Glomerular endothelial cell (primary cell): ENCODE measurements around the gene MAP2K7. TPM values are rescaled to one million over a fixed set of nuclear protein-coding genes. Genes with fewer than 3 reads are reported as not detected.

Experiments used
- DNase-seq: peaks from one replicate; pipeline ENCODE4 v3.0.0-alpha.2; 2011; ENCODE audit warnings: low read depth, low spot score; ENCODE audit errors: extremely low read depth
- total RNA-seq: library from RNA; depleted of rRNA; stranded (reverse); fragments of >200 nt; gene quantifications from 2 replicates; pipeline ENCODE4 v1.2.3, GENCODE V29; 2015

MAP2K7 gene
- total RNA-seq, 1 donor from 2014 or later, result 16.5 TPM

GRCh38 chr19:7918615-7919421, 15.1 kb downstream of the MAP2K7 start:
- DNase-seq, result no peak

DNA sequence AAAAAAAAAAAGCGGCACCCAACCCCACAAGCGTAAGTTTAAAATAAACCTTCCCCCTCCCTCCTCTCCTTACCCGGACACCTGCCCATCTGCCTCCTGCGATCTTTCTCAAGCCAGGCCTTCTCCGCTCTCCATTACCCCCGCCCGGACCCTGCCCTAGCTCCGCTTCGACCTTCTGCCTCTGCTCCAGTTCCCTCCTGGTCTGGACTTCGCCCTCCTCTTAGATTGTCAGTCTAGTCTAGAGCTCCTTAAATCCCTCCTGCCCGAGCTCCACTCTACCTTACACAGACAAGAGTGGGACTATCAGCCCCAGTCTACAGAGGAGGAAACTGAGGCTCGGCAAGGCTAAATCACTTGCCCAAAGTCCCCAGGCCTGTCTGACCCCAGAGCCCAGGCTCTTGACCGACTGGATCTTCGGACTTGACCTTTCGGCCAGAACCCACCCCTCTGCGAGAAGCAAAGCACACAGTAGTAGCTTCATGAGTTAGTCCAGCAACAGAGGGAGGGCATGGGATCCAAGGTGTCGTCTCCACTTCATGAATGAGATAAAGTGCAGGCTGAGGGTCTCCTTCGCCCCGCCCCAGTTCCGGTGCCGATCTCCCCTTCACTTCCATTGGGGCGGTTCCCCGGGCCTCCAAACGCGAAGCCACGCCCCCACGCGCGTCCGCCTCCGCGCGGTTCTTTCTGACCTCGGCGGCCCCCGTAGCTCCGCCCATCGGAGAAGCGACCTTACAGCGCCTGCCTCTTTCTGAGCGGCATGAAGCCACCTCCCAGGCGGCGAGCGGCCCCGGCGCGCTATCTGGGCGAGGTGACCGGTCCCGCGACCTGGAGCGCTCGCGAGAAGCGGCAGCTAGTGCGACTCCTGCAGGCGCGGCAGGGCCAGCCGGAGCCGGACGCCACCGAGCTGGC, 16.2 kb downstream of the MAP2K7 start, which contains the start of gene SNAPC2:
Gene SNAPC2 (plus strand): TSS at position 729 of the 909 bp plus-strand sequence. CDS start 29 bp downstream, at position 758.
- DNase-seq, result no peak

DNA sequence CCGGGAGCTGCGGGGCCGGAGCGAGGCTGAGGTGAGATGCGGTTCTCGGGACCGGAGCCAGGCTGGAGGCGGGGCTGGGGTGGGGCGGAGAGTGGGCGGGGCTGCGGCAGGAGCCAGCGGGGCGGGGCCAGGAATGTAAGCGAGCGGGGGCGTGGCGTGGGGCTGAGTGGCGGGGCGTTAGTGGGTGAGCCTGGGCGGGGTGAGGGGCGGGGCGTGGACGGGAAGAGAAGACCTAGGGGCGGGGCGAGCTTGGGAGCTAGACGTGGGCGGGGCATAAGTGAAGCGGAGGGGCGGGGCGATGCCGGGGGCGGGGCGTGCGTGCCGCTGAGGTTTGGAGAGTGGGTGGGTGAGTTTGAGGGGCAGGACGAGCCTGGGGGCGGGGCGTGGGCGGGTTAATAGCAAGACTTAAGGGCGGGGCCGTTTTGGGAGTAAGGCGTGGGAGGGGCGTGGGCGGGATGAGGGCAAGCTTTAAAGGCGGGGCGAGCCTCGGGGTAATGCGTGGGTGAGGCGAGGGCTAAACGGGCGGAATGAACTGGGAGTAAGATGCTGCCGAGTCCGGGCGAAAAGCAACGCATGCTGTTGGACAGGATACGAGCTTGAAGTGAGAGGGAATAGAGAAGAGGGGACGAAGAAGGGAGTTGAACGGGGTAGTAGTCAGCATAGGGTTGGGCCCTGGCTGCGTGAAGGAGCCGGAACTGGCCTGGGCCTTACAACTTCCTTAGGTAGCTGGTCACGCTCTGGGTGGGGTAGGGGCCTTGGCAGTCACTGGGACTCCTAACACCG, 17.0 kb downstream of the MAP2K7 start:
- no peak for DNase-seq

GRCh38 chr19:7921302-7921966, 17.8 kb downstream of the MAP2K7 start:
- no peak for DNase-seq

- DNase-seq, result no peak
Observed at GRCh38 chr19:7921967-7922835, 18.5 kb downstream of the MAP2K7 start.

DNA sequence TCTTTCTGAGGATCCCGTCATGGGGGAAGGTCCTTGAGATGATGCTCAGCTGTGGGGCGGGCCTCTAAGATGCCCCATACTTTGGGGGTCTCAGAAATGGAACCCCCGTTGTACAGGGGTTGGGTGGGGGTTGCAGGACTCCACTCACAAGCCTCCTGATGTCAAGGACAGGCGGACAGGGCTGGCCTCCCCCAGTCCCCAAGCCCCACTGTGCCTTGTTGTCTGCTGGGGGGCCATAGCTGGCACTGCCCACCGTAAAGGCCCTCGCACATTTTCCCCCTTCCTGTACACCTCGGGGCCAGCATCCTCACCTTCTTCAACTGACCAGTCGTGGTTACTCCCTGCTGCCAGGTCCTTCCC, 19.1 kb downstream of the MAP2K7 start:
- DNase-seq, result no peak

DNA sequence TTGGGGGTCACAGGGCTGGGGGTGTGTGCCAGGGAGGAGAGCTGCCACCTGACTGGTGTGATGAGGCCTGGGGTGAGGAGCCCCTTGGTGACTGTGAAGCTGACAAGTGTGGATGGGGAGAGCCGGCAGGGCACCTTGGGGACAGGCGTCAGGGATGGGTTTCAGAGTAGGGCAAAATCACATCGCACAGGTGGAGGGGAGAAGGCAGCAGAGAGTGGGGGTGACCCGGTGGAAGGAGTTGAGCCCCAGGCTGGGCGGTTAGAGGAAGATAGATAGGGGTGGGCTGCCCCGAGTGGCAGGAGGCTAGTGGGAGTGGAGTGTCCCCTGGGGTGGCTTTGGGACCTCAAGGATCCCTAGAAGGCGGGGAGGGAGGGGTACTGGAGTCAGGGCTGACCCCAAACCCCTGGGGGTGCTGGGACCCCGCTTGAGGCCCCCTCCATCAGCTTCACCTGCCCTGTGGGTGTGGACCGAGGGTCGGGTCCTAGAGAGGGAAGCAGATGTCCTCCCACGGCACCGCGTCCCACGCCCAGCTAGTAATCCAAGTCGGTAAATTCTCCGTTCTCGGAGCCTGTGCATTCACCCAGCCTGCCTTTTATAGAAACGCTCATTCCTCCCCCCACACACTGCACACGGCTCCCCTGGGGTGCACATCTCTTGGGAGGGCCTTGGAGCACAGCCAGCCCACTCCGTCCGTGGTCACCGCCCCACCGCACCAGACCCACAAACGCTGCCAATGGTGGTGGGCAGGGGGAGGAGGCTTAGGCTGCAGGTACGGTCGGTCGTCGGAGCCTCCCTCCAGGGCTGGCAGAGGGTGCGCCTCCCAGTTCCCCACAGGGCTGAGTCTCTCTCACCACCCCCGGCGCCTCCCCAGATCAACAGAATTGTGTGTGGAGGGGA, 19.9 kb downstream of the MAP2K7 start:
- no peak for DNase-seq

DNA sequence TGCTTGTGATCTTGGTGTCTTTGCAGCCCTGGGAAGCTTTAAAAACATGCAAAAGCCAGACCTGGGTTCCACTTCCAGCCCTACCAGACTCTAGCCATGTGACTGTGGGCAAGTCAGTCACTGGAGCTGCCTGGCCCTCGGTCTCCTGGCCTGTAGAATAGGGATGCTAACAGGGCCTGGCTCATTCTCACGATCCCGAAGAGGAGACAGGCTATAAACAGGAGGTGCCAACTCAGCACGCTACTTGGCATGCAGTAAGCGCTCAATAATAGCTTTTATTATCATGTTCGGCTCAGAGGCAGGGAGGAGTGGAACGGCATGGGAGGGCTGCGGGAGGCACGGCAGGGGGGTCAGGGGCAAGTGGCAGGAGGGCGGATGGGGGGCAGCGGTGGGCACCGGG, 20.6 kb downstream of the MAP2K7 start:
- DNase-seq, result no peak

DNA sequence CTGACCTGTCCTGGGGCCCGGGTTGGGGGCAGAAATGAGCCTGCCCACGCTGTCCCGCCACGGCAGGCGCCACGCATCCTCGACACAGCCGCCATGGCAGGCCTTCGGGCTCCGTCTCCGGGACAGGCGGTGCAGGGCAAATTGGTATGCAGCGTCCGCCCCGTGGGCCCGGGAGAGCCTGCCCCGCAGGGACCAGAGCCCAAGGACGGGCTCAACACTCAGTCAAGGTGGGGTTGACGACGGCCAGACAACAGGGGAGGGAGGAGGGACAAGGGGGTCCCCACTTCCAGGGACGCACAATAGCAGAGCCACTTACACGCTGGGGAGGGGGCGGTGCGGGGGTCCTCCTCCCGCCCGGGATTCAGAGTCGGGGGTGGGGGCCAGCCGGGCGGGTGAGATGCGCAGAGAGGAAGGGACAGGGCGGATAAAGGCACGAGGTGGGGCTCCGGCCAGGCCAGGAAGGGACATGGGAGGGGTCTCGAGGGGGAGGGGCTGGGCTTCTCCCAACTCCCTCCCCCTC, 21.0 kb downstream of the MAP2K7 start:
- no peak for DNase-seq

GRCh38 chr19:7925171-7925851, 21.6 kb downstream of the MAP2K7 start:
- no peak for DNase-seq

- DNase-seq, result no peak
Observed at GRCh38 chr19:7926021-7926726, 22.5 kb downstream of the MAP2K7 start, which contains the start of gene CTXN1. Gene CTXN1, minus strand, starts transcription at chr19:7926135. Its CDS starts 597 bp downstream, at chr19:7925538.

DNA sequence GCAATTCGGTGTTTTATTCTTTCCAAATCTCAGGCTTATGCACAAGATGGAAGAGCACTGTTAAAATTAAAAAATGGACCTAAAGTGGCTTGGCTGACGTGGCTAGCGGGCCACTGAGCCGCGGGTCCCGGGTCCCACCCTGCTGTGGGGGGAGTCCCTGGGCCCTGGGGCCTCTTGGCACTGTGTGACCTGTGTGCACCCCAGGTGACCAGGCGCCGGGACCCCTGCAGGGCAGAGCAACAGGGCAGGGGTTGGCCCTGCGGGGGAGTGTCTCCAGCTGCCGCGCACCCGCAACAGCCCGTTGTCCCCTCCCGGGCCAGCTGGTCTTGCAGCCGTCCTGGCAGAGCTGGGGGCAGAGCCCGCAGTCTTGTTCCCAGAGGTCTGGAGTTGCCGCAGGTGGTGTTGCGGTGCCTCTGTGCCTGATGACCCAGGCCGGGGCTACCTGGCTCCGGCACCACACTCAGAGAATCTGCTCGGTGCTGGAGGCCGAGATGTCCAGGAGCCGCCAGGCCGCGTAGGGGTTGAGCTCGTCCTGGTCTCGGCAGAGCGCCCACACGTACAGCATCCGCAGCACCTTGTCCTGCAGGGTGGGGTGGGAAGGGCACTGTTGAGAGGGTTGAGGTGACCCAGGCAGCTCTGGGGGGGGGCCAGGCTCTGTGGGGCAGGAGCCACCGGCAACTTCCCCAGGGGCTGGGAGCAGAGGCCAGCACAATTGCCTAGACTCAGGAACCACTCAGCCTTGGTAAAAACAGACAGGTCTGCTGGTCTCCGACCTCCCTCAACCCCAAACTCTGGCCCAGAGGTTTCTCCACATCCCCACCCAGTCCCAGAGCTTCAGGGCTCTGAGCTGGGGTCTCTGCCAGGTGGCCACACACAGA, 23.3 kb downstream of the MAP2K7 start:
- DNase-seq, result no peak

- no peak for DNase-seq
Observed at GRCh38 chr19:7927605-7928333, 24.1 kb downstream of the MAP2K7 start.

DNA sequence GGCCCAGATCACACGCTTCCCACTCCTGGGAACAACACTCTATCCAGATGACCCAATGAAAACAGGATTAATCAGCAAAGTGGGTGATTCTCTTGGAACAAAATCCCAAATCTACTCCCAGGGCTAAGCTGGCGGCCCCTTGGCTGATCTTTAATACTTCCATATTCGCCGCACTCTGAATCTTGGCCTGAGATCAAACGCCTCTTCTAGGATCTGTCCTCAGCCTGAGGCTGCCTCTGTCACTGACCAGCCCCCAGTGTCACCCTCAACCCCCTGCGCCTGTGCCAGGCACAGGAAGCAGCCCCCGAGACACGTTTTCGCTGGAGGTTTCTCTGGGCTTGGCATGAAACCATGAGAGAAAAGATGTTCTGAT, 24.6 kb downstream of the MAP2K7 start:
- no peak for DNase-seq
